ENCODE measurements around the gene MRPL53. TPM values are rescaled to one million over a fixed set of nuclear protein-coding genes. Genes with fewer than 3 reads are reported as not detected.

The MRPL53 gene
- total RNA-seq, 1 experiment from 2014 or later: 55.2 TPM

- peak; percentile 52 for DNase-seq (ENCODE audit: low spot score)
Measured at GRCh38 chr2:74429487-74430451, 42.7 kb downstream of the MRPL53 start.

GRCh38 chr2:74428675-74429074, 43.8 kb downstream of the MRPL53 start:
- DNase-seq (ENCODE audit: low spot score): no peak

- no peak for DNase-seq (ENCODE audit: low spot score)
Measured at GRCh38 chr2:74427551-74427950, 44.9 kb downstream of the MRPL53 start.

GRCh38 chr2:74426181-74426758, 46.2 kb downstream of the MRPL53 start:
- DNase-seq (ENCODE audit: low spot score): no peak

GRCh38 chr2:74425523-74425922, 47.0 kb downstream of the MRPL53 start:
- DNase-seq (ENCODE audit: low spot score): peak; percentile 30

- no peak for DNase-seq (ENCODE audit: low spot score)
Measured at GRCh38 chr2:74424995-74425406, 47.5 kb downstream of the MRPL53 start.

GRCh38 chr2:74424139-74424992, 48.1 kb downstream of the MRPL53 start:
- DNase-seq (ENCODE audit: low spot score): no peak

GRCh38 chr2:74423231-74424095, 49.0 kb downstream of the MRPL53 start:
- DNase-seq (ENCODE audit: low spot score): no peak

Other genes with a start within 250 kb of the MRPL53 start
- gene SLC4A5, start 129.3 kb downstream of the MRPL53 start, total RNA-seq (2014; rRNA removed; shearing (Covaris generic)): 0.36 TPM in 1 of 2 replicates, not detected in the other
- 48.7 and 52.5 TPM in 2 replicates for gene DCTN1, start 92.4 kb downstream of the MRPL53 start, total RNA-seq (2014; rRNA removed; shearing (Covaris generic))
- gene C2orf81, start 51.1 kb downstream of the MRPL53 start, total RNA-seq (2014; rRNA removed; shearing (Covaris generic)): 3.2 and 3.9 TPM in 2 replicates
- 50.8 and 52.3 TPM in 2 replicates for gene WDR54, start 51.0 kb downstream of the MRPL53 start, total RNA-seq (2014; rRNA removed; shearing (Covaris generic))
- gene RTKN, start 30.7 kb downstream of the MRPL53 start, total RNA-seq (2014; rRNA removed; shearing (Covaris generic)): 115 and 128 TPM in 2 replicates
- 26.0 and 34.6 TPM in 2 replicates for gene INO80B, start 17.6 kb downstream of the MRPL53 start, total RNA-seq (2014; rRNA removed; shearing (Covaris generic))
- gene WBP1, start 14.2 kb downstream of the MRPL53 start, total RNA-seq (2014; rRNA removed; shearing (Covaris generic)): 71.2 and 76.1 TPM in 2 replicates
- 84.7 and 91.9 TPM in 2 replicates for gene MOGS, start 7.3 kb downstream of the MRPL53 start, total RNA-seq (2014; rRNA removed; shearing (Covaris generic))
- gene CCDC142, start 10.3 kb upstream of the MRPL53 start, total RNA-seq (2014; rRNA removed; shearing (Covaris generic)): 26.7 and 31.9 TPM in 2 replicates
- gene TTC31, start 10.4 kb upstream of the MRPL53 start, total RNA-seq (2014; rRNA removed; shearing (Covaris generic)): 12.8 and 13.4 TPM in 2 replicates
- gene LBX2, start 26.9 kb upstream of the MRPL53 start, total RNA-seq (2014; rRNA removed; shearing (Covaris generic)): 4.8 and 5.0 TPM in 2 replicates
- 17.2 and 20.1 TPM in 2 replicates for gene PCGF1, start 35.0 kb upstream of the MRPL53 start, total RNA-seq (2014; rRNA removed; shearing (Covaris generic))
- 0.08 TPM in 1 of 2 replicates, not detected in the other for gene TLX2, start 41.8 kb upstream of the MRPL53 start, total RNA-seq (2014; rRNA removed; shearing (Covaris generic))
- 0.47 and 1.3 TPM in 2 replicates for gene DQX1, start 53.6 kb upstream of the MRPL53 start, total RNA-seq (2014; rRNA removed; shearing (Covaris generic))
- gene AUP1, start 57.0 kb upstream of the MRPL53 start, total RNA-seq (2014; rRNA removed; shearing (Covaris generic)): 222 and 224 TPM in 2 replicates
- gene HTRA2, start 57.3 kb upstream of the MRPL53 start, total RNA-seq (2014; rRNA removed; shearing (Covaris generic)): 44.7 and 49.2 TPM in 2 replicates
- gene LOXL3, start 81.3 kb upstream of the MRPL53 start, total RNA-seq (2014; rRNA removed; shearing (Covaris generic)): 0.74 and 2.2 TPM in 2 replicates
- gene DOK1, start 82.0 kb upstream of the MRPL53 start, total RNA-seq (2014; rRNA removed; shearing (Covaris generic)): 17.9 and 18.3 TPM in 2 replicates
- not detected in 2 replicates for gene M1AP, start 175.7 kb upstream of the MRPL53 start, total RNA-seq (2014; rRNA removed; shearing (Covaris generic))
- gene SEMA4F, start 181.6 kb upstream of the MRPL53 start, total RNA-seq (2014; rRNA removed; shearing (Covaris generic)): 0.76 and 2.5 TPM in 2 replicates

All from HT-29 (cell line).